ENCODE measurements around the gene ZNF536. TPM values are rescaled to one million over a fixed set of nuclear protein-coding genes. Genes with fewer than 3 reads are reported as not detected.
"Not testable (repeated sequence)": the region's sequence is repeated elsewhere in the genome, so short reads cannot be mapped to it uniquely, and the experiment has no call there.

The ZNF536 gene
- total and polyA plus RNA-seq, 7 donors, result 0.01 to 0.94 (median 0.20) TPM; not detected in 1

- Histone ChIP-seq H3K4me1 (no peaks in the 10 kb centered on the region), H3K27me3 (ENCODE audit: insufficient read depth in 3 of 3, low read length in 2 of 3) (peaks cover 0 to 10% (median 6%) of the 10 kb centered on the region in 3 donors), H3K9me3 (no peaks in the 10 kb centered on the region), H3K27ac (no peak overlapping the region), H3K4me3 (no peak overlapping the region), H3K36me3 (ENCODE audit: insufficient read depth in 1 of 2, low read depth in 1 of 2) (no peaks in the 10 kb centered on the region)
- 91 to 94% (median 94%) methylated on average over 1 of the region's 1 CpG for WGBS, 3 donors
- no peak for DNase-seq
- TF ChIP-seq CTCF (IDR thresholded peaks at IDR 0.05), result no peak
- ATAC-seq, result no peak
- intact Hi-C loops (cut with DNase I), result no loop called here
These were observed 83.7 kb downstream of the ZNF536 start for GRCh38 chr19:30455881-30456280.

- WGBS, 3 donors, result 80 to 91% (median 91%) methylated on average over 4 of the region's 4 CpGs
- H3K4me3 ChIP-seq, result no peak overlapping the region
- no peak for DNase-seq
- intact Hi-C loops (cut with DNase I), result no loop called here
- TF ChIP-seq CTCF (IDR thresholded peaks at IDR 0.05), result no peak
- no peaks in the 10 kb centered on the region for H3K4me1 ChIP-seq
- H3K27ac ChIP-seq, result no peak overlapping the region
- ATAC-seq, result no peak
- H3K36me3 ChIP-seq (ENCODE audit: insufficient read depth in 1 of 2, low read depth in 1 of 2), result no peaks in the 10 kb centered on the region
- H3K27me3 ChIP-seq (ENCODE audit: insufficient read depth in 3 of 3, low read length in 2 of 3), result peaks cover 0 to 4% (median under 1%) of the 10 kb centered on the region in 3 donors
- H3K9me3 ChIP-seq, result no peaks in the 10 kb centered on the region
These were observed 85.3 kb downstream of the ZNF536 start for GRCh38 chr19:30457484-30457883.

GRCh38 chr19:30459859-30460258 lies 87.7 kb downstream of the ZNF536 start:
- H3K4me3 ChIP-seq, result no peak overlapping the region
- no peaks in the 10 kb centered on the region for H3K36me3 ChIP-seq (ENCODE audit: insufficient read depth in 1 of 2, low read depth in 1 of 2)
- WGBS, 3 donors, result 93 to 96% (median 96%) methylated on average over 2 of the region's 2 CpGs
- no peak for TF ChIP-seq CTCF (IDR thresholded peaks at IDR 0.05)
- H3K9me3 ChIP-seq, result no peaks in the 10 kb centered on the region
- H3K4me1 ChIP-seq, result no peaks in the 10 kb centered on the region
- ATAC-seq, result no peak
- no peak overlapping the region for H3K27ac ChIP-seq
- peaks cover 0 to 1% (median 0%) of the 10 kb centered on the region in 3 donors for H3K27me3 ChIP-seq (ENCODE audit: insufficient read depth in 3 of 3, low read length in 2 of 3)
- DNase-seq, result no peak
- intact Hi-C loops (cut with DNase I), result no loop called here

- Histone ChIP-seq H3K9me3 (no peaks in the 10 kb centered on the region), H3K36me3 (ENCODE audit: insufficient read depth in 1 of 2, low read depth in 1 of 2) (no peaks in the 10 kb centered on the region), H3K4me1 (no peaks in the 10 kb centered on the region), H3K27me3 (ENCODE audit: insufficient read depth in 3 of 3, low read length in 2 of 3) (no peaks in the 10 kb centered on the region), H3K4me3 (no peak overlapping the region), H3K27ac (no peak overlapping the region)
- intact Hi-C loops (cut with DNase I), result no loop called here
- 93 to 94% (median 93%) methylated on average over 8 of the region's 8 CpGs for WGBS, 3 donors
- no peak for TF ChIP-seq CTCF (IDR thresholded peaks at IDR 0.05)
- DNase-seq, result no peak
- no peak for ATAC-seq
These were observed 92.0 kb downstream of the ZNF536 start for GRCh38 chr19:30464162-30464561.

GRCh38 chr19:30466598-30466997 lies 94.4 kb downstream of the ZNF536 start:
- H3K9me3 ChIP-seq; H3K27me3 ChIP-seq (ENCODE audit: insufficient read depth in 3 of 3, low read length in 2 of 3); intact Hi-C loops (cut with DNase I); H3K36me3 ChIP-seq (ENCODE audit: insufficient read depth in 1 of 2, low read depth in 1 of 2); H3K4me3 ChIP-seq; ATAC-seq; H3K27ac ChIP-seq; H3K4me1 ChIP-seq; DNase-seq: not testable (repeated sequence)
- WGBS, 3 donors, result 95 to 97% (median 96%) methylated on average over 4 of the region's 4 CpGs
